Activated CD4-positive, alpha-beta T cell treated with anti-CD3 and anti-CD28 coated beads, Interleukin-2, amount 10 ng/mL, durations not matched to agents 7 days and 5 days (primary cell): ENCODE measurements around the gene DIP2A. TPM values are rescaled to one million over a fixed set of nuclear protein-coding genes. Genes with fewer than 3 reads are reported as not detected.
A peak's percentile ranks its signal among the peaks of the same experiment; 100 is the strongest.
"Not testable (repeated sequence)": the region's sequence is repeated elsewhere in the genome, so short reads cannot be mapped to it uniquely, and the experiment has no call there.

Experiments used
- CTCF ChIA-PET: fragments of 350-600 bp; sonication (Branson Sonifier 250); formaldehyde crosslinking; loops from one replicate; lab custom pipeline; 2021; ENCODE audit warnings: antibody characterized with exemption; lab: Charles Lee
- POLR2A ChIA-PET: fragments of 350-600 bp; sonication (Branson Sonifier 250); formaldehyde crosslinking; loops from one replicate; lab custom pipeline; 2021; ENCODE audit warnings: antibody characterized with exemption; lab: Charles Lee
- DNase-seq: peaks from one replicate; pipeline ENCODE4 v3.0.0-alpha.2; 2020
- H3K27ac Mint-ChIP-seq: one replicate; pipeline ENCODE4 v1.8.0; 2021; ENCODE audit warnings: mild to moderate bottlenecking, moderate library complexity, mixed read lengths
- H3K27me3 Mint-ChIP-seq: one replicate; pipeline ENCODE4 v1.8.0; 2021; ENCODE audit warnings: mixed read lengths
- H3K36me3 Mint-ChIP-seq: one replicate; pipeline ENCODE4 v1.8.0; 2021; ENCODE audit warnings: low read depth, mixed read lengths
- H3K4me1 Mint-ChIP-seq: one replicate; pipeline ENCODE4 v1.8.0; 2021; ENCODE audit warnings: mixed read lengths
- H3K4me3 Mint-ChIP-seq: one replicate; pipeline ENCODE4 v1.8.0; 2021; ENCODE audit warnings: mild to moderate bottlenecking, moderate library complexity, mixed read lengths
- H3K9me3 Mint-ChIP-seq: one replicate; pipeline ENCODE4 v1.8.0; 2021; ENCODE audit warnings: mixed read lengths
- total RNA-seq, 2 experiments: library from RNA; stranded (reverse); gene quantifications; one replicate each; pipeline ENCODE4 v1.2.3, GENCODE V29; 2021

The DIP2A gene
- total RNA-seq, 2 experiments from 2014 or later: 57.6 to 62.1 TPM

GRCh38 chr21:46577786-46578185 is 119.1 kb downstream of the DIP2A start:
- DNase-seq, POLR2A ChIA-PET, CTCF ChIA-PET, H3K27ac Mint-ChIP-seq, H3K4me3 Mint-ChIP-seq, H3K27me3 Mint-ChIP-seq: not testable (repeated sequence)
- Mint-ChIP-seq H3K9me3 (peaks cover 45% of the 10 kb centered on the region), H3K36me3 (peaks cover 65% of the 10 kb centered on the region), H3K4me1 (peaks cover 13% of the 10 kb centered on the region)

- H3K27me3 Mint-ChIP-seq, DNase-seq, H3K27ac Mint-ChIP-seq, CTCF ChIA-PET, H3K4me3 Mint-ChIP-seq, POLR2A ChIA-PET: not testable (repeated sequence)
- peaks cover 58% of the 10 kb centered on the region for H3K36me3 Mint-ChIP-seq
- H3K4me1 Mint-ChIP-seq: peaks cover 13% of the 10 kb centered on the region
- peaks cover 54% of the 10 kb centered on the region for H3K9me3 Mint-ChIP-seq
Observed at GRCh38 chr21:46579394-46579793, 120.7 kb downstream of the DIP2A start.

GRCh38 chr21:46581780-46582307 is 123.2 kb downstream of the DIP2A start:
- ChIA-PET POLR2A (no interaction called here), CTCF (interaction anchor here (1.1 to 2.0 kb wide), 2 partner anchors 20 to 24 kb away, joined by 3 to 4 read pairs; no protein-coding TSS in a partner anchor)
- no peak for DNase-seq
- no peak overlapping the region for H3K27ac Mint-ChIP-seq
- peaks cover 65% of the 10 kb centered on the region for H3K36me3 Mint-ChIP-seq
- no peak overlapping the region for H3K4me3 Mint-ChIP-seq
- peaks cover 10% of the 10 kb centered on the region for H3K4me1 Mint-ChIP-seq
- H3K27me3 Mint-ChIP-seq: peaks cover 5% of the 10 kb centered on the region
- H3K9me3 Mint-ChIP-seq: peaks cover 60% of the 10 kb centered on the region

- POLR2A ChIA-PET: no interaction called here
- Mint-ChIP-seq H3K27ac (no peak overlapping the region), H3K36me3 (peaks cover 60% of the 10 kb centered on the region), H3K9me3 (peaks cover 57% of the 10 kb centered on the region), H3K4me1 (peaks cover 36% of the 10 kb centered on the region), H3K4me3 (no peak overlapping the region), H3K27me3 (peaks cover 15% of the 10 kb centered on the region)
- CTCF ChIA-PET: no interaction called here
- no peak for DNase-seq
Observed at GRCh38 chr21:46585191-46585953, 126.7 kb downstream of the DIP2A start.

- Mint-ChIP-seq H3K27ac (no peak overlapping the region), H3K9me3 (peaks cover 38% of the 10 kb centered on the region), H3K36me3 (peaks cover 12% of the 10 kb centered on the region), H3K27me3 (peaks cover 14% of the 10 kb centered on the region), H3K4me3 (no peak overlapping the region), H3K4me1 (peaks cover 12% of the 10 kb centered on the region)
- ChIA-PET POLR2A (no interaction called here), CTCF (interaction anchor here (0.7 kb wide), 1 partner anchor 8 kb away, joined by 3 read pairs; no protein-coding TSS in a partner anchor)
- no peak for DNase-seq
Observed at GRCh38 chr21:46594276-46594675, 135.6 kb downstream of the DIP2A start.

- H3K9me3 Mint-ChIP-seq: peaks cover 24% of the 10 kb centered on the region
- no peak overlapping the region for H3K4me3 Mint-ChIP-seq
- peaks cover 4% of the 10 kb centered on the region for H3K36me3 Mint-ChIP-seq
- ChIA-PET CTCF (no interaction called here), POLR2A (no interaction called here)
- H3K27me3 Mint-ChIP-seq: peaks cover 4% of the 10 kb centered on the region
- no peak overlapping the region for H3K27ac Mint-ChIP-seq
- no peak for DNase-seq
- H3K4me1 Mint-ChIP-seq: peaks cover 14% of the 10 kb centered on the region
Observed at GRCh38 chr21:46596201-46596600, 137.5 kb downstream of the DIP2A start.

- H3K4me3 Mint-ChIP-seq: no peak overlapping the region
- H3K4me1 Mint-ChIP-seq: peaks cover 14% of the 10 kb centered on the region
- H3K36me3 Mint-ChIP-seq: peaks cover 2% of the 10 kb centered on the region
- DNase-seq: no peak
- no peaks in the 10 kb centered on the region for H3K27me3 Mint-ChIP-seq
- H3K27ac Mint-ChIP-seq: no peak overlapping the region
- peaks cover 18% of the 10 kb centered on the region for H3K9me3 Mint-ChIP-seq
- ChIA-PET POLR2A (no interaction called here), CTCF (no interaction called here)
Observed at GRCh38 chr21:46597031-46597430, 138.3 kb downstream of the DIP2A start.

GRCh38 chr21:46597896-46598343 is 139.2 kb downstream of the DIP2A start:
- Mint-ChIP-seq H3K4me3 (no peak overlapping the region), H3K27me3 (no peaks in the 10 kb centered on the region), H3K27ac (no peak overlapping the region), H3K9me3 (peaks cover 14% of the 10 kb centered on the region), H3K36me3 (peaks cover 2% of the 10 kb centered on the region), H3K4me1 (peaks cover 14% of the 10 kb centered on the region)
- no peak for DNase-seq
- POLR2A ChIA-PET: no interaction called here
- CTCF ChIA-PET: interaction anchor here (0.6 kb wide), 1 partner anchor 39 kb away, joined by 3 read pairs; no protein-coding TSS in a partner anchor

GRCh38 chr21:46598581-46599572 is 140.2 kb downstream of the DIP2A start:
- Mint-ChIP-seq H3K27me3 (no peaks in the 10 kb centered on the region), H3K4me1 (peaks cover 14% of the 10 kb centered on the region), H3K36me3 (no peaks in the 10 kb centered on the region), H3K4me3 (no peak overlapping the region), H3K27ac (peak overlapping the region; percentile 32), H3K9me3 (peaks cover 6% of the 10 kb centered on the region)
- ChIA-PET CTCF (interaction anchor here (0.6 kb wide), 1 partner anchor 13 kb away, joined by 3 read pairs; no protein-coding TSS in a partner anchor), POLR2A (no interaction called here)
- DNase-seq: no peak

GRCh38 chr21:46600305-46600704 is 141.6 kb downstream of the DIP2A start:
- H3K27me3 Mint-ChIP-seq: no peaks in the 10 kb centered on the region
- POLR2A ChIA-PET: no interaction called here
- no peak overlapping the region for H3K4me3 Mint-ChIP-seq
- H3K36me3 Mint-ChIP-seq: no peaks in the 10 kb centered on the region
- H3K9me3 Mint-ChIP-seq: no peaks in the 10 kb centered on the region
- peaks cover 22% of the 10 kb centered on the region for H3K4me1 Mint-ChIP-seq
- H3K27ac Mint-ChIP-seq: no peak overlapping the region
- CTCF ChIA-PET: no interaction called here
- DNase-seq: no peak

- CTCF ChIA-PET: no interaction called here
- POLR2A ChIA-PET: no interaction called here
- DNase-seq: no peak
- H3K4me3 Mint-ChIP-seq: no peak overlapping the region
- H3K4me1 Mint-ChIP-seq: peaks cover 29% of the 10 kb centered on the region
- H3K27me3 Mint-ChIP-seq: no peaks in the 10 kb centered on the region
- no peak overlapping the region for H3K27ac Mint-ChIP-seq
- no peaks in the 10 kb centered on the region for H3K9me3 Mint-ChIP-seq
- no peaks in the 10 kb centered on the region for H3K36me3 Mint-ChIP-seq
Observed at GRCh38 chr21:46600978-46601377, 142.3 kb downstream of the DIP2A start.

- Mint-ChIP-seq H3K9me3 (no peaks in the 10 kb centered on the region), H3K4me1 (peaks cover 46% of the 10 kb centered on the region), H3K4me3 (no peak overlapping the region), H3K27ac (no peak overlapping the region), H3K36me3 (no peaks in the 10 kb centered on the region), H3K27me3 (no peaks in the 10 kb centered on the region)
- no peak for DNase-seq
- POLR2A ChIA-PET: no interaction called here
- CTCF ChIA-PET: no interaction called here
Observed at GRCh38 chr21:46603228-46603627, 144.5 kb downstream of the DIP2A start.
